AG09309 (cell line): Measurements from ENCODE around the gene TNFAIP3.
A peak's percentile ranks its signal among the peaks of the same experiment; 100 is the strongest.

Experiments used
- DNase-seq: peaks from one replicate; pipeline ENCODE4 v3.0.0-alpha.2; 2010; ENCODE audit warnings: low read depth
- H3K4me3 ChIP-seq: 2 replicates; pipeline ENCODE4 v1.5.1; 2011; ENCODE audit warnings: mild to moderate bottlenecking, low read depth, low read length, moderate library complexity; ENCODE audit not compliant: control insufficient read depth
- CTCF ChIP-seq: IDR thresholded peaks from 2 replicates; pipeline ENCODE4 v1.5.1; 2011; ENCODE audit warnings: mild to moderate bottlenecking, low read depth, low read length, inconsistent platforms; ENCODE audit not compliant: insufficient read depth, control insufficient read depth; ENCODE audit errors: missing control alignments

The TNFAIP3 gene

GRCh38 chr6:137901454-137901853 lies 34.4 kb downstream of the TNFAIP3 start:
- no peak overlapping the region for H3K4me3 ChIP-seq
- no peak for DNase-seq
- TF ChIP-seq CTCF, result no peak

- H3K4me3 ChIP-seq, result no peak overlapping the region
- no peak for DNase-seq
- no peak for TF ChIP-seq CTCF
These were observed 35.6 kb downstream of the TNFAIP3 start for GRCh38 chr6:137902699-137903098.

GRCh38 chr6:137903274-137903932 lies 36.3 kb downstream of the TNFAIP3 start:
- H3K4me3 ChIP-seq, result no peak overlapping the region
- TF ChIP-seq CTCF, result no peak
- no peak for DNase-seq

- no peak overlapping the region for H3K4me3 ChIP-seq
- TF ChIP-seq CTCF, result no peak
- peak; percentile 54 for DNase-seq
These were observed 37.1 kb downstream of the TNFAIP3 start for GRCh38 chr6:137903933-137904821.

- DNase-seq, result no peak
- TF ChIP-seq CTCF, result no peak
- no peak overlapping the region for H3K4me3 ChIP-seq
These were observed 38.0 kb downstream of the TNFAIP3 start for GRCh38 chr6:137904822-137905617.

GRCh38 chr6:137906020-137906472 lies 39.0 kb downstream of the TNFAIP3 start:
- TF ChIP-seq CTCF, result no peak
- no peak for DNase-seq
- no peak overlapping the region for H3K4me3 ChIP-seq
